Measurements from ENCODE around the gene IL12RB1.

DNA sequence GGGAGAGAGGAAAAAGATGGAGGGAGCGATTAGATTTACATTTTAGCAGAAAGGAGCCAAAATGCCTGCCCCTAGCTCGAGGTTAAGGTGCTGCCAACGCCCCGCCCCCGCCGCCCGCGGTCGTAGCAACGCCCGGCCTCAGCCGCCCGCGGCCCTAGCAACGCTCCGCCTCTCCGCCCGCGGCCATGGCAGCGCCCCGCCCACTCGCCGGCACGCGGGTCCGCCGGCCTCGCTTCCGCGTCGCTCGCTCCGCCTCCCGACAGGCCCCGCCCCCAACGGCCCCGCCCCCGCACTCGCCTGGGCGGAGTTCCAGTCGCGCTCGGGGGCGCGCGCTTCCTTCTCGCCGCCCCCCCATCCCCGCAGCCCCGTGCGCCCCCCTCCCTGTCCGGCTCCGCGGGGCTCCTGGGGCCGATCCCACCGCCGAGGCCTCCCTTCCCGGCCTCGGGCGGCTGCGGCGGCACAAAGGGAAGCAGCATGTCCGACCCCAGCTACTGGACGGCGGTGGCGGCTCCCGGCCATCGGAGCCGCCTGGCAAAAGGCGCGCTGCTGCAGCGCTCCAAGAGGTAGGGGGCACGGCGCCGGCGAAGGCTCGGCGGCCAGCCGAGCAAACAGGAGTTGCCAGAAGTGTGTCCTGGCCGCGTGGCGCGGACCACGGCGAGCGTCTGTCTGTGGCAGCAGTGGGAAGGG lies 31.1 kb upstream of the IL12RB1 start:
- TF ChIP-seq, protein P1, sequence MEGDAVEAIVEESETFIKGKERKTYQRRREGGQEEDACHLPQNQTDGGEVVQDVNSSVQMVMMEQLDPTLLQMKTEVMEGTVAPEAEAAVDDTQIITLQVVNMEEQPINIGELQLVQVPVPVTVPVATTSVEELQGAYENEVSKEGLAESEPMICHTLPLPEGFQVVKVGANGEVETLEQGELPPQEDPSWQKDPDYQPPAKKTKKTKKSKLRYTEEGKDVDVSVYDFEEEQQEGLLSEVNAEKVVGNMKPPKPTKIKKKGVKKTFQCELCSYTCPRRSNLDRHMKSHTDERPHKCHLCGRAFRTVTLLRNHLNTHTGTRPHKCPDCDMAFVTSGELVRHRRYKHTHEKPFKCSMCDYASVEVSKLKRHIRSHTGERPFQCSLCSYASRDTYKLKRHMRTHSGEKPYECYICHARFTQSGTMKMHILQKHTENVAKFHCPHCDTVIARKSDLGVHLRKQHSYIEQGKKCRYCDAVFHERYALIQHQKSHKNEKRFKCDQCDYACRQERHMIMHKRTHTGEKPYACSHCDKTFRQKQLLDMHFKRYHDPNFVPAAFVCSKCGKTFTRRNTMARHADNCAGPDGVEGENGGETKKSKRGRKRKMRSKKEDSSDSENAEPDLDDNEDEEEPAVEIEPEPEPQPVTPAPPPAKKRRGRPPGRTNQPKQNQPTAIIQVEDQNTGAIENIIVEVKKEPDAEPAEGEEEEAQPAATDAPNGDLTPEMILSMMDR (IDR thresholded peaks at IDR 0.05; ENCODE audit: extremely low read depth in 1 of 2, insufficient read depth in 1 of 2, low read depth in 1 of 2, low read length in 2 of 2): peak in 1 of 2 donors; percentile 32
- TF ChIP-seq MYC (IDR thresholded peaks at IDR 0.05; ENCODE audit: low read depth, low read length) (no peak), EZH2 (IDR thresholded peaks at IDR 0.05; ENCODE audit: borderline replicate concordance, low read depth, low read length, severe bottlenecking) (no peak), POLR2AphosphoS5 (IDR thresholded peaks at IDR 0.05; ENCODE audit: insufficient read depth, low read depth, low read length) (no peak), MAX (IDR thresholded peaks at IDR 0.05; ENCODE audit: insufficient read depth, insufficient read length) (no peak), POLR2A (IDR thresholded peaks at IDR 0.05; ENCODE audit: low read depth, low read length) (no peak), FOS (IDR thresholded peaks at IDR 0.05; ENCODE audit: borderline replicate concordance, insufficient read depth, low read length) (no peak), GATA2 (IDR thresholded peaks at IDR 0.05; ENCODE audit: insufficient read depth, insufficient read length, low read depth, low read length) (no peak)

All from endothelial cell of umbilical vein (primary cell).